Caki2 (cell line): ENCODE measurements around the gene GJD4. TPM values are rescaled to one million over a fixed set of nuclear protein-coding genes. Genes with fewer than 3 reads are reported as not detected.

Source experiments
- DNase-seq: peaks from one replicate; pipeline ENCODE4 v3.0.0-alpha.2; 2015; ENCODE audit warnings: low read depth
- in situ Hi-C: cut with HindIII; loops from 2 replicates; pipeline ENCODE4 v1.10.0; 2016; ENCODE audit warnings: low sequenced_read_pairs, low pct_unique_long_range_greater_than_20kb, mixed read lengths
- total RNA-seq: library from RNA; depleted of rRNA; stranded (reverse); fragments of >200 nt; shearing (Covaris generic); gene quantifications from 2 replicates; pipeline ENCODE4 v1.2.3, GENCODE V29; 2014; ENCODE audit warnings: low replicate concordance; rRNA removed

GJD4 gene, protein sequence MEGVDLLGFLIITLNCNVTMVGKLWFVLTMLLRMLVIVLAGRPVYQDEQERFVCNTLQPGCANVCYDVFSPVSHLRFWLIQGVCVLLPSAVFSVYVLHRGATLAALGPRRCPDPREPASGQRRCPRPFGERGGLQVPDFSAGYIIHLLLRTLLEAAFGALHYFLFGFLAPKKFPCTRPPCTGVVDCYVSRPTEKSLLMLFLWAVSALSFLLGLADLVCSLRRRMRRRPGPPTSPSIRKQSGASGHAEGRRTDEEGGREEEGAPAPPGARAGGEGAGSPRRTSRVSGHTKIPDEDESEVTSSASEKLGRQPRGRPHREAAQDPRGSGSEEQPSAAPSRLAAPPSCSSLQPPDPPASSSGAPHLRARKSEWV
- not detected in 2 replicates for total RNA-seq

- in situ Hi-C loops = no loop called here
- no peak for DNase-seq
Observed at GRCh38 chr10:35605191-35605590, at the start of gene GJD4. GJD4 (plus strand) TSS chr10:35605341; CDS start chr10:35605568, 227 bp downstream.

GRCh38 chr10:35555962-35556930, 48.9 kb upstream of the GJD4 start:
- DNase-seq = no peak
- in situ Hi-C loops = no loop called here

DNA sequence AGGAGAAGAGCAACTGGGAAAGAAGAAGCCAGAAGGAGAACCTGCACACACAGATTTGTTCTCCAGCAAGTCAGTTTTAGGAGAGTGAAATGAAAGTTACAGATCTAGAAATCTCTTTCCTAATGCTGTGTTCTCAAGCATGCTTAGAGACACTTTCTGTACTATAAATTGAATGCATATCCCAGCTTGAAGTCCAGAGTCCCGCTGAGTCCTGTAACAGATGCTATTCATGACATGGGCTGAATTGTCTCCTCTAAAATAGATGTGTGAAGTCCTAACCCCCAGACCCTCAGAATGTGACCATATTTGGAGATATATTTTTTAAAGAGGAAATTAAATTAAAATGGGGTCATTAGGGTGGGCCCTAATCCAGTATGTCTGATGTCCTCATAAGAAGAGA, 46.9 kb upstream of the GJD4 start:
- DNase-seq = no peak
- in situ Hi-C loops = no loop called here

DNA sequence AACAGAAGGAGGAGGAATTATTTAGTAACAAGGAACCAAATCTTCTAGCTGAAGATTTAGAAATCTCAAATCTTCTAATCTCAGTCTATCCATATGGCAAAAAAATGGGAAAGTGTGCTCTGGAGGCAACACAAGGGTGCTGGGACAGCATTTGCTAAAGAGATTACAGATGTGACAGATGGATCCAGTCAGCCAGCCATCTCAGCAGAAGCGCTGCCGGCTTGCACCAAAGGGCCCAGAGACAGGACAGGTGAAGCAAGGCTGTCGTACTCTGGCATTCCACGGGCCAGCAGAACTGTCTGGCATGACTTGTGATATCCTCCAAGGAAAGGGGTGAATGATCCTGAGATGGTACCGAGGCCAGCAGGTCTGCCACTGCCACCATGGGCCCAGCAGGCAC, 45.7 kb upstream of the GJD4 start:
- no peak for DNase-seq
- in situ Hi-C loops = no loop called here

GRCh38 chr10:35561715-35562114, 43.4 kb upstream of the GJD4 start:
- in situ Hi-C loops = no loop called here
- DNase-seq = no peak

DNA sequence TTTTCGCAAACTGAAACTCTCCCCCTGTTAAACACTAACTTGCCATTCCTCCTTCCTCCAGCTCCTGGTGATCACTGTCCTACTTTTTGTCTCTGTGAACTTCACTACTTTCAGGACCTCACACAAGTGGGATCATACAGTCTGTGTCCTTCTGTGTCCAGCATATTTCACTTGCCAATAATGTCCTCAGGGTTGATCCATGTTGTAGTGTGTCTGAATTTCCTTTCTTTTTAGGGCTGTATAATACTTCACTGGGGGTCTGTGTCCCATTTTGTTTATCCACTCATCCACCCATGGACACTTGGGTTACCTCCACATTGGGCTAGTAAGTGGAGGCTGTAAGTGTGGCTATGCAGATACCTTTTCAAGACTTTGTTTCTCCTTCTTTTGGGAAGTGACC, 42.7 kb upstream of the GJD4 start:
- in situ Hi-C loops = no loop called here
- no peak for DNase-seq

DNA sequence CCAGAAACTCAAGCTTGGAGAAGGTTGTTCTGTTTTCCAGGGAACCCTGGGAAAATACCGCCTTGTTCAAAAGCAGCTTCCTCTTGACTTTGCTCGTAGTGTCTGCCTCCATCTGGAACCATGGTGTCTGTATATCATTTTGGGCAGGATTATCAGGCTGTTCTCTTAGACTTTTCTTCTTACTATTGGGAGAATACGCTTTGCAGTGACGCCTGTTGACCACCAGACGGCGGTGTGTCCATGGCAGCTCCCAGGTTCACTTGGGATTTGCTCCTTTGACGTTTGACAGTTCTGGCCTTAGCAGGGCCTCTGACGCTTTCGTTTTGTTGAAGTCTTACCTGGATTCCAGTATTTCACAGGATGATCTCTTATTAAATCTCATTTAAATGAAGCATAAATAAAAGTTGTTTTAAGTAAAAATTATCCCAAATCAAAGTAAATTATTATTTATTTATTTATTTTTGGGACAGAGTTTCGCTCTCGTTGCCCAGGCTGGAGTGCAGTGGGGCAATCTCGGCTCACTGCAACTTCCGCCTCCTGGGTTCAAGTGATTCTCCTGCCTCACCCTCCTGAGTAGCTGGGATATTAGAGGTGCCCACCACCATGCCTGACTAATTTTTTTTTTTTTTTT, 41.8 kb upstream of the GJD4 start:
- in situ Hi-C loops = no loop called here
- peak; percentile 43 for DNase-seq

- no peak for DNase-seq
- in situ Hi-C loops = no loop called here
Observed at GRCh38 chr10:35564341-35564968, 40.7 kb upstream of the GJD4 start.

GRCh38 chr10:35565602-35566081, 39.5 kb upstream of the GJD4 start:
- in situ Hi-C loops = no loop called here
- DNase-seq = no peak

DNA sequence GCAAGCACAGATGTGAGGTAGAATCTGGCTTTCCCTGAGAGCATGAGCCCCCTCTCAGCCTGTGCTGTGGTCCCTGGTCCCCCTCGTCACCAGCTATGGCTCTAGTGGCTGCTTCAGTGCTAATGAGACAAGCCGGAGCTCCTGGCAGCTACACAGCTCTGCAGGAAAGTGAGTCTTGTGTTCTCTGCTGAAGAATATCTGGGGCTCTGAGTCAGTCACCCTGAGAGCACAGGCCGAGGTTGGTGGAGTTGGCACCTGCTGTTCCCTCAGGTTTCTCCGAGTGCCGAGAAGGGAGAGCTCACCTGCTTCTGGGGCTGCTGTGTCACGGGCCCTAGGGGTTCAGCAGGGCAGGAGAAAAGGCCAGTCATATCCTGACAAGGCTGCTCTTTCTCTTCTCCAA, 37.2 kb upstream of the GJD4 start:
- in situ Hi-C loops = no loop called here
- no peak for DNase-seq

DNA sequence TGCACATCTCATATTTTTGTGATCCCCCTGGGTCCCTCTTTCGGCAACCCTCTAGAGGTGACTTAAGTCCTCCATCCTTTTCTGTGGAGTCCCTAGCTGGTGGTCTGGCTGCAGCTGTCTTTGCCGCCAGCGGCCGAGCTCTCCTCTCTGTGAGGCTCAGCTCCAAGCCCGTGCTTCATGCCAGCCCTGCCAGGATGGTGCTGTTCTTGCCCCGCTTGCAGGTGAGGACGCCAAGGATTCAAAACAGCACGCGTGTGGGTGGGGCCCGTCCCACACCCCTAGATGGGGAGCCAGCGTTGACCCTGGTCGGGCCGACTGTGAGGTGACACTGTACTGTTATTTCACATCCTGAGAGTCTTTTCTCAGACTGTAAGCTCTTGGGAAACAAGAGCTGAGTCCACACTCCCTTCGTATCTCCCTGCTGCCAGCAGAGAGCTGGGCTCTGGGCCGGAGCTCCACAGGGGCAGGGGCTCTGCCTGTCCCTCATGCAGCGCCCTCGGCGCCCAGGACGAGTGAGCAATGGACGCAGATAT, 36.6 kb upstream of the GJD4 start:
- no peak for DNase-seq
- in situ Hi-C loops = no loop called here

GRCh38 chr10:35569111-35569707, 35.9 kb upstream of the GJD4 start:
- in situ Hi-C loops = no loop called here
- peak; percentile 78 for DNase-seq

GRCh38 chr10:35569836-35570235, 35.3 kb upstream of the GJD4 start:
- in situ Hi-C loops = no loop called here
- DNase-seq = no peak

DNA sequence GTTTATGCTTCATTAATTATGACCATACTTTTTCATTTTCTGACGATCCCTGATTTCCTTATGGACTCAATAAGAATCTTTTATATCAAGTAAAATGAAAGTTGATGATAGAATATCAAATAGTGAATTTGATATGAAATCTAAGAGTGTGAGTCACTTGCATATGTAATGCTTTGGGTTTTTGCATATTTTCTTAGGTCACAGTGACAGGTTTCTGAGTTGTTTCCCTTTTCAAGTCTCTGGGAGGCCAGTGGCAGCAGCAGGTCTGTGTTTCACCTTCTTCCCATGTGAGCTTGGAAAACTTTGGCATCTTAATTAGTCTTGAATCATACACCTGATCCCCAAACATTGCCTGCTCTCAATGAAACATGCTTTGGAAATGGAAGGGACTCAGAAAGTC, 34.7 kb upstream of the GJD4 start:
- in situ Hi-C loops = no loop called here
- no peak for DNase-seq

DNA sequence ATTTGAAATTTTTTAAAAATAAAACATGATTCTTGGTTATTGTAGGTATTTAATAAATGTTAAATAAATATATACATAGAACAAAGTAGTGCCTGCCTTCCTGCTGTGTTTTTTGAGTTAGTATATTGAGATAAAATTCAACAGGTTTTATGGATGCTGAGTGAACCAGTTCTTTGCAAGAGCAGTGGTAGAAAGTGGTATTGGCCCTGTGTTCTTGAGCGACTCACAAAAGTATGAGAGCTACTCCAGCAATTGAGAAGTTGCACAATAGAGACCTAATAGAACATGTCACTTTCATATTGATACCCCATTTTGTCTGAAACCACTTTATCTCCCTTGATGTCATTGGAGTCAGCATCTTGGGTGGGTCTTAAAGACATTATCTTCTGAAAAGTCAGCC, 32.6 kb upstream of the GJD4 start:
- no peak for DNase-seq
- in situ Hi-C loops = no loop called here

DNA sequence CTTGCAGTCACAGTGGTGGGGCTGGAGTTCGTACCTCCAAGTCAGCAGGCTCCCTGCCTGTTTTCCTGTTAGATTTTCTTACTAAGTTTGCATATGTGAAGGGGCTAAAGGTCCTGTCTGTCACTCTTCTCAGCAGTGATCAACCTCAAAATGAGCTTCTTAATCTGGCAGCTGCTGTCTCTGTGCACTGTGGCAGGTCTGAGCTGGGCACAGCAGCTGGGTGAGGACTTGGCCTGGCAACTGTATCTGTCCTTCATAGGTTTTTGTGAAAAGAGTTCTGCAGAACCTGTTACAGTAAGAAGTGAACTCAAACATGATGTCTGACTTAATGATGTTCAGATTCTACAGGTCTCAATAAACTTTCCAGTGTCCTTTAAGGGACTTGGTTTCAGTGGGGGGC, 31.3 kb upstream of the GJD4 start:
- no peak for DNase-seq
- in situ Hi-C loops = no loop called here

DNA sequence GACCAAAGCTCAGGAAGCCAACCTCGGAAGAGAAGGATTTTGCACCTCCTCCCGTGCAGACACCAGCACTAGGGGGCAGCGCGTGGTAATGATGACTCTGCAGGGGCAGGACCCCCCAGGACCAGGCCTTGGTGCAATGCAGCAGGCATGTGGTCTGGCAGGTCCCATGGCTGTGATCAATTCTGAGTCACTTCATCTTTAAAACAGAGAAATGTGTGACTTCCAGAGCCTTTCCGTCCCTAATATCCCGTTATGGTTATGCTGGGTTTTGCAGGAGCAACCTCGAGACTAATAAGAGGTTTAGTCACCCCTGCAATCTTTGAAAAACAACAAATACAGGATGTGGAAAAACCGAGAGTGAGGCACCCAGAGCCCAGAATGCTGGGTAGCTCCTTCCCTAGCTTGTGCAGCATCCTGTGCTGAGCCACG, 30.2 kb upstream of the GJD4 start:
- peak; percentile 78 for DNase-seq

GRCh38 chr10:35575640-35576039, 29.5 kb upstream of the GJD4 start:
- in situ Hi-C loops = no loop called here
- no peak for DNase-seq

More for the DNA sequence above, 30.2 kb upstream of the GJD4 start:
- in situ Hi-C loops = no loop called here
